Panc1 (cell line): ENCODE data around the gene BCAS3. TPM values are rescaled to one million over a fixed set of nuclear protein-coding genes. Genes with fewer than 3 reads are reported as not detected.

Source experiments
- ATAC-seq: fragments of 200-7000 bp; cut with Tn5 transposase; 2 replicates; pipeline ENCODE4 v1.9.1; 2020; ENCODE audit warnings: mild to moderate bottlenecking, moderate library complexity
- BruUV-seq: library from RNA; stranded (reverse); fragments of 400-500 nt; replicated peaks from 2 replicates; lab custom pipeline; 2021; lab: Mats Ljungman, UMichigan
- CTCF ChIA-PET: fragments of 300-600 bp; sonication (Branson Sonifier 250); formaldehyde crosslinking; loops from one replicate; lab custom pipeline; 2022; ENCODE audit warnings: antibody characterized with exemption; lab: Charles Lee
- POLR2A ChIA-PET: fragments of 300-600 bp; sonication (Branson Sonifier 250); formaldehyde crosslinking; loops from one replicate; lab custom pipeline; 2022; ENCODE audit warnings: antibody characterized with exemption; lab: Charles Lee
- DNase-seq: peaks from one replicate; pipeline ENCODE4 v3.0.0-alpha.2; 2010; ENCODE audit warnings: low read depth, low spot score
- H3K27ac ChIP-seq: 2 replicates; pipeline ENCODE4 v1.5.1; 2011; ENCODE audit warnings: mild to moderate bottlenecking, low read length, inconsistent platforms
- H3K27me3 ChIP-seq: fragments of 200-500 bp; sonication (Bioruptor generic); 2 replicates; pipeline ENCODE4 v1.6.0; 2014; ENCODE audit warnings: low read length, inconsistent platforms; ENCODE audit not compliant: control insufficient read depth, insufficient read depth
- H3K36me3 ChIP-seq: fragments of 200-500 bp; sonication (Bioruptor generic); 2 replicates; pipeline ENCODE4 v1.5.1; 2014; ENCODE audit warnings: inconsistent platforms, mild to moderate bottlenecking, low read length, moderate library complexity; ENCODE audit not compliant: control insufficient read depth, insufficient read depth
- H3K4me1 ChIP-seq: 2 replicates; pipeline ENCODE4 v1.5.1; 2011; ENCODE audit warnings: inconsistent platforms, mild to moderate bottlenecking, low read length, moderate library complexity; ENCODE audit not compliant: control insufficient read depth, insufficient read depth
- H3K4me3 ChIP-seq, 2 experiments: 2 replicates each; pipeline ENCODE4 v1.5.1; 2011 to 2012; ENCODE audit warnings: low read depth in 2 of 2, low read length in 2 of 2, mild to moderate bottlenecking in 2 of 2, inconsistent platforms in 1 of 2, moderate library complexity in 1 of 2
- H3K9me3 ChIP-seq: fragments of 200-500 bp; sonication (Bioruptor generic); 2 replicates; pipeline ENCODE4 v1.5.1; 2014; ENCODE audit warnings: low read depth, mild to moderate bottlenecking, inconsistent platforms, low read length, moderate library complexity; ENCODE audit not compliant: control insufficient read depth, insufficient read depth
- POLR2AphosphoS5 ChIP-seq: IDR thresholded peaks from 2 replicates; pipeline ENCODE4 v1.6.1; 2012; ENCODE audit warnings: mild to moderate bottlenecking, low read depth, low read length, moderate library complexity
- SIN3A ChIP-seq: IDR thresholded peaks from 2 replicates; pipeline ENCODE4 v1.6.1; 2012; ENCODE audit warnings: low read depth, mild to moderate bottlenecking, low read length, moderate library complexity, borderline replicate concordance; ENCODE audit not compliant: insufficient read depth
- TCF7L2 ChIP-seq: IDR thresholded peaks from 2 replicates; pipeline ENCODE4 v1.6.1; 2011; ENCODE audit warnings: mild to moderate bottlenecking, low read depth, low read length, inconsistent platforms
- in situ Hi-C: cut with HindIII; loops from 2 replicates; pipeline ENCODE4 v1.10.0; 2016; ENCODE audit warnings: low sequenced_read_pairs, low pct_unique_long_range_greater_than_20kb
- intact Hi-C: fragments of 100-400 bp; cut with micrococcal nuclease; formaldehyde crosslinking; loops from one replicate; pipeline ENCODE4 v1.10.0; 2022; ENCODE audit not compliant: unreplicated experiment
- total RNA-seq: library from RNA; stranded (reverse); gene quantifications from one replicate; pipeline ENCODE4 v1.2.1, GENCODE V29; 2021; ENCODE audit not compliant: unreplicated experiment
- TF ChIP-seq, protein P1 (sequence below): fragments of 450-650 bp; IDR thresholded peaks from 2 replicates; pipeline ENCODE4 v1.5.1; 2017; ENCODE audit warnings: mild to moderate bottlenecking
- TF ChIP-seq, protein P2 (sequence below), 2 experiments: IDR thresholded peaks; 2 replicates each; pipeline ENCODE4 v1.6.1; 2011 to 2012; ENCODE audit warnings: low read depth in 2 of 2, control low read depth in 1 of 2, low read length in 1 of 2, mild to moderate bottlenecking in 1 of 2, moderate library complexity in 1 of 2; ENCODE audit not compliant: insufficient read depth in 1 of 2

The BCAS3 gene
- total RNA-seq, 1 experiment from 2014 or later, result 9.3 TPM

DNA sequence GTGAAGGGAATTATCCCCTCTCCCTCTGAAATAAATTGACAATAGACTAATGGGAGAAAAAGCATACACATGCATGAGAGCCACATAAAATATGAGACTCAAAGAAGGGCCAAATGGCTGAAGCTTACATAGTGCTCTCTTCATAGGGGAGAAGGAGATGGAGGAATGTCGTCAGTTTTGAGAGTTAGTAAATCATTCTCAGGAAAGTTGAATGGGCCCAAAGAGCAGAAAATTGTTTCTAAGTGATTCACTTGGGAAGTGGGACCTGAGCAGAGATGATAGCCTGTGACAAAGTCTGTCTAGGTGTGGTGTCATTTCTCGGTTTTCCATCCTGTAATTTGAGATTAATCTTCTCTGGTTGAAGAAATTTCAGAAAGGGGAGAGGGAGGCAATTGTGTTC lies 35.0 kb downstream of the BCAS3 start:
- no peak for TF ChIP-seq TCF7L2
- TF ChIP-seq SIN3A, result no peak
- TF ChIP-seq, protein P1, sequence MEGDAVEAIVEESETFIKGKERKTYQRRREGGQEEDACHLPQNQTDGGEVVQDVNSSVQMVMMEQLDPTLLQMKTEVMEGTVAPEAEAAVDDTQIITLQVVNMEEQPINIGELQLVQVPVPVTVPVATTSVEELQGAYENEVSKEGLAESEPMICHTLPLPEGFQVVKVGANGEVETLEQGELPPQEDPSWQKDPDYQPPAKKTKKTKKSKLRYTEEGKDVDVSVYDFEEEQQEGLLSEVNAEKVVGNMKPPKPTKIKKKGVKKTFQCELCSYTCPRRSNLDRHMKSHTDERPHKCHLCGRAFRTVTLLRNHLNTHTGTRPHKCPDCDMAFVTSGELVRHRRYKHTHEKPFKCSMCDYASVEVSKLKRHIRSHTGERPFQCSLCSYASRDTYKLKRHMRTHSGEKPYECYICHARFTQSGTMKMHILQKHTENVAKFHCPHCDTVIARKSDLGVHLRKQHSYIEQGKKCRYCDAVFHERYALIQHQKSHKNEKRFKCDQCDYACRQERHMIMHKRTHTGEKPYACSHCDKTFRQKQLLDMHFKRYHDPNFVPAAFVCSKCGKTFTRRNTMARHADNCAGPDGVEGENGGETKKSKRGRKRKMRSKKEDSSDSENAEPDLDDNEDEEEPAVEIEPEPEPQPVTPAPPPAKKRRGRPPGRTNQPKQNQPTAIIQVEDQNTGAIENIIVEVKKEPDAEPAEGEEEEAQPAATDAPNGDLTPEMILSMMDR, result no peak
- TF ChIP-seq, protein P2, sequence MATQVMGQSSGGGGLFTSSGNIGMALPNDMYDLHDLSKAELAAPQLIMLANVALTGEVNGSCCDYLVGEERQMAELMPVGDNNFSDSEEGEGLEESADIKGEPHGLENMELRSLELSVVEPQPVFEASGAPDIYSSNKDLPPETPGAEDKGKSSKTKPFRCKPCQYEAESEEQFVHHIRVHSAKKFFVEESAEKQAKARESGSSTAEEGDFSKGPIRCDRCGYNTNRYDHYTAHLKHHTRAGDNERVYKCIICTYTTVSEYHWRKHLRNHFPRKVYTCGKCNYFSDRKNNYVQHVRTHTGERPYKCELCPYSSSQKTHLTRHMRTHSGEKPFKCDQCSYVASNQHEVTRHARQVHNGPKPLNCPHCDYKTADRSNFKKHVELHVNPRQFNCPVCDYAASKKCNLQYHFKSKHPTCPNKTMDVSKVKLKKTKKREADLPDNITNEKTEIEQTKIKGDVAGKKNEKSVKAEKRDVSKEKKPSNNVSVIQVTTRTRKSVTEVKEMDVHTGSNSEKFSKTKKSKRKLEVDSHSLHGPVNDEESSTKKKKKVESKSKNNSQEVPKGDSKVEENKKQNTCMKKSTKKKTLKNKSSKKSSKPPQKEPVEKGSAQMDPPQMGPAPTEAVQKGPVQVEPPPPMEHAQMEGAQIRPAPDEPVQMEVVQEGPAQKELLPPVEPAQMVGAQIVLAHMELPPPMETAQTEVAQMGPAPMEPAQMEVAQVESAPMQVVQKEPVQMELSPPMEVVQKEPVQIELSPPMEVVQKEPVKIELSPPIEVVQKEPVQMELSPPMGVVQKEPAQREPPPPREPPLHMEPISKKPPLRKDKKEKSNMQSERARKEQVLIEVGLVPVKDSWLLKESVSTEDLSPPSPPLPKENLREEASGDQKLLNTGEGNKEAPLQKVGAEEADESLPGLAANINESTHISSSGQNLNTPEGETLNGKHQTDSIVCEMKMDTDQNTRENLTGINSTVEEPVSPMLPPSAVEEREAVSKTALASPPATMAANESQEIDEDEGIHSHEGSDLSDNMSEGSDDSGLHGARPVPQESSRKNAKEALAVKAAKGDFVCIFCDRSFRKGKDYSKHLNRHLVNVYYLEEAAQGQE (IDR thresholded peaks at IDR 0.05; ENCODE audit: insufficient read depth in 1 of 2, low read depth in 2 of 2, low read length in 1 of 2), result no peak
- no peak for TF ChIP-seq POLR2AphosphoS5
- intact Hi-C loops, result no loop called here
- Histone ChIP-seq H3K27ac (no peak overlapping the region), H3K4me3 (no peak overlapping the region), H3K36me3 (no peaks in the 10 kb centered on the region), H3K9me3 (no peaks in the 10 kb centered on the region), H3K27me3 (no peaks in the 10 kb centered on the region), H3K4me1 (no peaks in the 10 kb centered on the region)
- in situ Hi-C loops, result no loop called here
- BruUV-seq, result no TSS peak
- DNase-seq (no peak), ATAC-seq (no peak)
- ChIA-PET CTCF (interaction anchor here (0.6 kb wide), 1 partner anchor 863 kb away, joined by 3 read pairs; no protein-coding TSS in a partner anchor), POLR2A (no interaction called here)

DNA sequence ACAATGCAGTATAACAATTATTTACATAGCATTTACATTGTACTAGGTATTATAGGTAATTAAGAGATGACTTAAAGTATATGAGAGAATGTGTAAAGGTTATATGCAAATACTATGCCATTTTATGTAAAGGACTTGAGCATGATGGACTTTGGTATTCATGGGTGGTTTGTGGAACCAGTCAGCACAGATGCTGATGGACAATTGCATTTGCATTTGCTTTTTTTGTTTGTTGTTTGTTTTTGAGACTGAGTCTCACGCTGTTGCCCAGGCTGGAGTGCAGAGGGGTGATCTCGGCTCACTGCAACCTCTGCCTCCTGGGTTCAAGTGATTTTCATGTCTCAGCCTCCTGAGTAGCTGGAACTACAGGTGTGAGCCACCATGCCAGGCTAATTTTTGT lies 36.0 kb downstream of the BCAS3 start:
- ATAC-seq (no peak), DNase-seq (no peak)
- TF ChIP-seq TCF7L2 (no peak), POLR2AphosphoS5 (no peak), SIN3A (no peak)
- TF ChIP-seq, protein P2 (IDR thresholded peaks at IDR 0.05; ENCODE audit: insufficient read depth in 1 of 2, low read depth in 2 of 2, low read length in 1 of 2), result no peak
- TF ChIP-seq, protein P1, result no peak
- Histone ChIP-seq H3K27ac (no peak overlapping the region), H3K4me3 (no peak overlapping the region), H3K36me3 (no peaks in the 10 kb centered on the region), H3K9me3 (no peaks in the 10 kb centered on the region), H3K27me3 (no peaks in the 10 kb centered on the region), H3K4me1 (no peaks in the 10 kb centered on the region)
- ChIA-PET CTCF (no interaction called here), POLR2A (no interaction called here)
- BruUV-seq, result no TSS peak
- intact Hi-C loops (no loop called here), in situ Hi-C loops (no loop called here)
